OCI-LY3 (cell line): ENCODE results near the gene GARNL3.

Experiments
- H2AFZ ChIP-seq: fragments of 200-600, 300-600 bp; shearing (Covaris generic); 2 replicates; pipeline ENCODE4 v1.6.0; 2014; ENCODE audit warnings: antibody characterized with exemption, low read depth, low read length
- H3K27ac ChIP-seq: fragments of 200-600, 300-600 bp; sonication (generic); 2 replicates; pipeline ENCODE4 v1.5.1; 2014; ENCODE audit warnings: mild to moderate bottlenecking, low read length, moderate library complexity, mixed read lengths
- H3K27me3 ChIP-seq: fragments of 200-600, 300-600 bp; sonication (generic); 2 replicates; pipeline ENCODE4 v1.6.1; 2014; ENCODE audit warnings: low read depth, low read length, mixed read lengths
- H3K36me3 ChIP-seq: fragments of 200-600, 300-600 bp; sonication (generic); replicated peaks from 2 replicates; pipeline ENCODE3; 2014; ENCODE audit warnings: low read depth, low read length, mixed read lengths
- H3K4me1 ChIP-seq: fragments of 300-600, 200-600 bp; sonication (generic); 2 replicates; pipeline ENCODE4 v1.6.1; 2014; ENCODE audit warnings: low read length, mixed read lengths
- H3K4me2 ChIP-seq: fragments of 200-600, 300-600 bp; sonication (generic); 2 replicates; pipeline ENCODE4 v1.6.1; 2014; ENCODE audit warnings: low read length, mixed read lengths
- H3K4me3 ChIP-seq: fragments of 300-600, 200-600 bp; sonication (generic); 2 replicates; pipeline ENCODE4 v1.5.1; 2014; ENCODE audit warnings: antibody characterized with exemption, mild to moderate bottlenecking, low read length, moderate library complexity
- H3K79me2 ChIP-seq: fragments of 300-600, 200-600 bp; shearing (Covaris generic); 2 replicates; pipeline ENCODE4 v1.6.1; 2014; ENCODE audit warnings: mild to moderate bottlenecking, low read length, mixed read lengths
- H3K9ac ChIP-seq: fragments of 300-600, 200-600 bp; shearing (Covaris generic); 2 replicates; pipeline ENCODE4 v1.6.0; 2014; ENCODE audit warnings: mild to moderate bottlenecking, low read length, moderate library complexity
- H3K9me3 ChIP-seq: fragments of 200-600, 300-600 bp; shearing (Covaris generic); 2 replicates; pipeline ENCODE4 v1.6.1; 2014; ENCODE audit warnings: low read length, mixed read lengths; ENCODE audit not compliant: insufficient read depth
- H4K20me1 ChIP-seq: fragments of 200-600, 300-600 bp; sonication (generic); 2 replicates; pipeline ENCODE4 v1.6.1; 2016; ENCODE audit warnings: low read length, mixed read lengths; ENCODE audit not compliant: insufficient read depth
- CTCF ChIP-seq: fragments of 200-600, 300-600 bp; sonication (generic); IDR thresholded peaks from 2 replicates; pipeline ENCODE4 v1.5.1; 2014; ENCODE audit warnings: antibody characterized with exemption, low read length, low read depth
- EZH2phosphoT487 ChIP-seq: fragments of 200-600 bp; shearing (Covaris generic); IDR thresholded peaks from 2 replicates; pipeline ENCODE4 v1.6.1; 2018; ENCODE audit warnings: antibody characterized with exemption, mixed run types, low read depth

Gene GARNL3

DNA sequence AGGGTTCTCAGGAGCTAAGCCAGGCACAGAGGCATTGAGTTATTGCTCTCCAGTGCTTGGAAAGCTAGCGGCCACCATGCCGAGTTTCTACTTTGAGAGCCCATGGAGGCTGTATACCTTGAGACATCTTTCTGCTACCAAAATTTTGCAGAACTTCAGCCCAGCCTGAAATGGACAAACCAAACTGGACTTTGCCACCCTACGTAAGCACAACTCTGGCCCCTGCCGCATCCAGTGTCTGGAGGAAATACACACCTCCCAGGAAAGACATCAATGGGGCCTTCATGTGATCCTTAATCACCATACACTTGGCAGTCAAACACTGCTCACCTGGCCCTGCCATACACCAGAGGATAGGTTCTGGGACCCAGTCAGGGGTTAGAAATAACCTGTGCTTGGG, 27.8 kb downstream of the GARNL3 start:
- Histone ChIP-seq H3K4me2 (no peak overlapping the region), H3K9me3 (no peaks in the 10 kb centered on the region), H3K27ac (no peak overlapping the region), H3K4me1 (no peaks in the 10 kb centered on the region), H2AFZ (no peak overlapping the region), H3K79me2 (no peaks in the 10 kb centered on the region), H3K36me3 (no peaks in the 10 kb centered on the region), H3K4me3 (no peak overlapping the region), H3K9ac (no peak overlapping the region), H4K20me1 (no peaks in the 10 kb centered on the region), H3K27me3 (no peaks in the 10 kb centered on the region)
- TF ChIP-seq EZH2phosphoT487, result no peak
- no peak for TF ChIP-seq CTCF

DNA sequence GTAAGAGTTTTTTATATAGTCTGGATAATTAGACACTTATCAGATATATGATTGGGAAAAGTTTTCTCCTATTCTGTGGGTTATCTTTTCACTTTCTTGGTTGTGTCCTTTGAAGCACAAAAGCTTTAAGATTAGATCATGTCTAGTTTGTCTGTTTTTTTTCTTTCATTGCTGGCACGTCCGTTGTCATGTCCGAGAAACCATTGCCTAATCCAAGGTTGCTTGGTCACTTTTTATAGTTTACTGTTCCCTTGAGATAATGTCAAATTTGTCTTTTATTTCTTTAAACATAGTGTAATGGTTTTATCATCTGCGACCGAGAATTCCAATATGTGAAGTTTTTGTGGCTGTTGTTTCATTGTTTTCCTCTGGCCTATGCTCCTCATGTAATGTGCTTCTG, 28.8 kb downstream of the GARNL3 start:
- Histone ChIP-seq H3K79me2 (no peaks in the 10 kb centered on the region), H3K9ac (no peak overlapping the region), H2AFZ (no peak overlapping the region), H3K4me2 (no peak overlapping the region), H3K27ac (no peak overlapping the region), H3K36me3 (no peaks in the 10 kb centered on the region), H3K4me1 (no peaks in the 10 kb centered on the region), H3K4me3 (no peak overlapping the region), H4K20me1 (no peaks in the 10 kb centered on the region), H3K9me3 (no peaks in the 10 kb centered on the region), H3K27me3 (no peaks in the 10 kb centered on the region)
- TF ChIP-seq EZH2phosphoT487 (no peak), CTCF (no peak)

DNA sequence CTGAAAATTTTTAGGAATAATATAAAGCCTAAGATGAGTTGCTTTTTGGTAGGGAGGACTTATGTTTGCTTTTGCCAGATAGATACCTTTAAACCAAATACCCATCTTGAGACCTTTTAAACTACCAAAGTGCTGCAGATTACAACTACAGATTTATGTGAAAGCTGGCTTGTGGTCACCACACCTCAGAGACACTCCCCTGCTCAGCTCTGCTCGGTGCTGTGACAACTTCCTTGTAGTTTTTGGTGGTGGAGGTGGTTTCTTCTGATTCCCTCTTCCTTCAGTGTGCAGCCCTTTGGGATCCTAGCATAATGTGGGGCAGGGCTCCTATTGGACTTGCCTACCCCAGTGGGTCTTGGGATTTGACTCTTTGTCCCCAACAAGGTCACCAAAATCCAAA, 29.2 kb downstream of the GARNL3 start:
- no peaks in the 10 kb centered on the region for H3K27me3 ChIP-seq
- H3K4me3 ChIP-seq, result no peak overlapping the region
- no peak overlapping the region for H3K9ac ChIP-seq
- no peaks in the 10 kb centered on the region for H3K9me3 ChIP-seq
- TF ChIP-seq EZH2phosphoT487 (no peak), CTCF (no peak)
- no peak overlapping the region for H3K27ac ChIP-seq
- no peaks in the 10 kb centered on the region for H4K20me1 ChIP-seq
- H2AFZ ChIP-seq, result no peak overlapping the region
- H3K4me2 ChIP-seq, result no peak overlapping the region
- H3K36me3 ChIP-seq, result no peaks in the 10 kb centered on the region
- H3K4me1 ChIP-seq, result no peaks in the 10 kb centered on the region
- no peaks in the 10 kb centered on the region for H3K79me2 ChIP-seq

- Histone ChIP-seq H3K4me1 (no peaks in the 10 kb centered on the region), H3K27ac (no peak overlapping the region), H3K4me3 (no peak overlapping the region), H3K79me2 (no peaks in the 10 kb centered on the region), H3K9me3 (no peaks in the 10 kb centered on the region), H3K27me3 (no peaks in the 10 kb centered on the region), H3K9ac (no peak overlapping the region), H2AFZ (no peak overlapping the region), H3K36me3 (no peaks in the 10 kb centered on the region), H3K4me2 (no peak overlapping the region), H4K20me1 (no peaks in the 10 kb centered on the region)
- TF ChIP-seq EZH2phosphoT487, result no peak
- TF ChIP-seq CTCF, result no peak
Measured at GRCh38 chr9:127295005-127295404, 30.4 kb downstream of the GARNL3 start.
